Sigmoid colon (tissue), 4 donors: ENCODE results near the gene LUC7L2.

Experiments
- CTCF ChIP-seq, 4 experiments: fragments of 450-650 bp in 3 of 4; fragments of 200-600 bp in 1 of 4; IDR thresholded peaks; one replicate each; pipeline ENCODE4 v1.5.1; 2016 to 2019; ENCODE audit warnings: antibody characterized with exemption in 4 of 4, mild to moderate bottlenecking in 3 of 4, moderate library complexity in 2 of 4
- POLR2A ChIP-seq, 2 donors: fragments of 450-650 bp; IDR thresholded peaks; one replicate each; pipeline ENCODE4 v1.6.1; 2016; ENCODE audit warnings: antibody characterized with exemption in 2 of 2, mild to moderate bottlenecking in 2 of 2, moderate library complexity in 2 of 2
- POLR2AphosphoS5 ChIP-seq, 4 donors: sonication (generic); formaldehyde crosslinking; IDR thresholded peaks; one replicate each; pipeline ENCODE4 v1.6.1; 2017; ENCODE audit warnings: antibody characterized with exemption in 4 of 4

GRCh38 chr7:139317939-139318505 lies 41.7 kb upstream of the LUC7L2 start:
- TF ChIP-seq CTCF (IDR thresholded peaks at IDR 0.05) (no peak), POLR2A (IDR thresholded peaks at IDR 0.05) (no peak), POLR2AphosphoS5 (IDR thresholded peaks at IDR 0.05) (no peak)
